Neural cell (in vitro differentiated cells): ENCODE results near the gene SLCO4A1. TPM values are rescaled to one million over a fixed set of nuclear protein-coding genes. Genes with fewer than 3 reads are reported as not detected.

Experiments
- H2AFZ ChIP-seq: fragments of 200-600, 300-800 bp; sonication (generic), shearing (Covaris generic); 2 replicates; pipeline ENCODE4 v1.6.0; 2014; ENCODE audit warnings: low read depth, mild to moderate bottlenecking, antibody characterized with exemption, low read length, moderate library complexity
- H3F3A ChIP-seq: fragments of 200-600 bp; shearing (Covaris generic); 2 replicates; pipeline ENCODE4 v1.6.1; 2016; ENCODE audit warnings: mild to moderate bottlenecking, moderate library complexity, mixed read lengths, antibody characterized with exemption, low read length; ENCODE audit not compliant: insufficient read depth, poor library complexity, severe bottlenecking
- H3K27ac ChIP-seq: fragments of 200-600, 300-800 bp; sonication (generic), shearing (Covaris generic); 2 replicates; pipeline ENCODE4 v1.5.1; 2014; ENCODE audit warnings: mild to moderate bottlenecking, low read length, moderate library complexity
- H3K27me3 ChIP-seq: fragments of 300-800, 200-600 bp; sonication (generic), shearing (Covaris generic); 2 replicates; pipeline ENCODE4 v1.6.0; 2014; ENCODE audit warnings: mild to moderate bottlenecking, low read depth, low read length, moderate library complexity; ENCODE audit not compliant: insufficient read depth
- H3K36me3 ChIP-seq: fragments of 300-800, 200-600 bp; sonication (generic), shearing (Covaris generic); 2 replicates; pipeline ENCODE4 v1.5.1; 2014; ENCODE audit warnings: mild to moderate bottlenecking, antibody characterized with exemption, low read length, moderate library complexity; ENCODE audit not compliant: insufficient read depth
- H3K4me2 ChIP-seq: fragments of 300-800, 200-600 bp; sonication (generic), shearing (Covaris generic); 2 replicates; pipeline ENCODE4 v1.6.0; 2014; ENCODE audit warnings: mild to moderate bottlenecking, low read length
- H3K4me3 ChIP-seq: fragments of 300-800, 200-600 bp; sonication (generic), shearing (Covaris generic); 2 replicates; pipeline ENCODE4 v1.5.1; 2014; ENCODE audit warnings: mild to moderate bottlenecking, low read length, moderate library complexity
- H3K79me2 ChIP-seq: fragments of 200-600 bp; shearing (Covaris generic); replicated peaks from 2 replicates; pipeline ENCODE4 v1.6.0; 2014; ENCODE audit warnings: mild to moderate bottlenecking, low read length, moderate library complexity; ENCODE audit not compliant: insufficient read depth
- H3K9ac ChIP-seq: fragments of 300-800, 200-600 bp; sonication (generic), shearing (Covaris generic); 2 replicates; pipeline ENCODE4 v1.6.1; 2016; ENCODE audit warnings: mild to moderate bottlenecking, low read length, mixed read lengths
- H3K9me2 ChIP-seq: fragments of 200-600 bp; shearing (Covaris generic); 2 replicates; pipeline ENCODE4 v1.6.1; 2016; ENCODE audit warnings: mild to moderate bottlenecking, low read length, mixed read lengths; ENCODE audit not compliant: insufficient read depth
- H3K9me3 ChIP-seq: fragments of 200-600, 300-800 bp; sonication (generic), shearing (Covaris generic); 2 replicates; pipeline ENCODE4 v1.6.1; 2016; ENCODE audit warnings: mild to moderate bottlenecking, mixed run types, low read length, moderate library complexity, mixed read lengths
- H4K20me1 ChIP-seq: fragments of 200-600 bp; shearing (Covaris generic); 2 replicates; pipeline ENCODE4 v1.6.1; 2016; ENCODE audit warnings: mild to moderate bottlenecking, mixed run types; ENCODE audit not compliant: insufficient read depth
- EP300 ChIP-seq: fragments of 450-650 bp; conservative IDR thresholded peaks from 2 replicates; pipeline ENCODE4 v1.6.1; 2014; ENCODE audit warnings: antibody characterized with exemption, mild to moderate bottlenecking, moderate library complexity; ENCODE audit not compliant: poor library complexity, severe bottlenecking
- EZH2 ChIP-seq: fragments of 200-600, 300-800 bp; shearing (Covaris generic), sonication (generic); IDR thresholded peaks from 2 replicates; pipeline ENCODE4 v1.6.1; 2014; ENCODE audit warnings: antibody characterized with exemption, low read length, borderline replicate concordance, mild to moderate bottlenecking; ENCODE audit not compliant: insufficient read depth, poor library complexity, severe bottlenecking
- MXI1 ChIP-seq: fragments of 450-650 bp; conservative IDR thresholded peaks from 2 replicates; pipeline ENCODE4 v1.6.1; 2014; ENCODE audit warnings: antibody characterized with exemption, mild to moderate bottlenecking; ENCODE audit not compliant: poor library complexity, severe bottlenecking
- POLR2AphosphoS5 ChIP-seq: IDR thresholded peaks from 2 replicates; pipeline ENCODE4 v1.6.1; 2012
- RAD21 ChIP-seq: fragments of 450-650 bp; conservative IDR thresholded peaks from 2 replicates; pipeline ENCODE4 v1.6.1; 2014; ENCODE audit warnings: antibody characterized with exemption, mild to moderate bottlenecking, moderate library complexity
- SMC3 ChIP-seq: fragments of 450-650 bp; conservative IDR thresholded peaks from 2 replicates; pipeline ENCODE4 v1.6.1; 2014; ENCODE audit warnings: antibody characterized with exemption, mild to moderate bottlenecking, moderate library complexity; ENCODE audit not compliant: poor library complexity
- TAF1 ChIP-seq: IDR thresholded peaks from 2 replicates; pipeline ENCODE4 v1.6.1; 2012; ENCODE audit warnings: low read depth
- polyA plus RNA-seq: library from polyadenylated mRNA; depleted of rRNA; stranded (reverse); fragments of >200 nt; gene quantifications from 2 replicates; pipeline ENCODE4 v1.2.3, GENCODE V29; 2014
- TF ChIP-seq, protein P1 (sequence below): fragments of 450-650 bp; IDR thresholded peaks from 2 replicates; pipeline ENCODE4 v1.5.1; 2014; ENCODE audit warnings: antibody characterized with exemption, mild to moderate bottlenecking, moderate library complexity; ENCODE audit not compliant: poor library complexity, severe bottlenecking
- TF ChIP-seq, protein P2 (sequence below): IDR thresholded peaks from 2 replicates; pipeline ENCODE4 v1.6.1; 2012; ENCODE audit warnings: borderline replicate concordance

SLCO4A1 gene
- polyA plus RNA-seq, 1 donor from 2014 or later, result 3.5 TPM

DNA sequence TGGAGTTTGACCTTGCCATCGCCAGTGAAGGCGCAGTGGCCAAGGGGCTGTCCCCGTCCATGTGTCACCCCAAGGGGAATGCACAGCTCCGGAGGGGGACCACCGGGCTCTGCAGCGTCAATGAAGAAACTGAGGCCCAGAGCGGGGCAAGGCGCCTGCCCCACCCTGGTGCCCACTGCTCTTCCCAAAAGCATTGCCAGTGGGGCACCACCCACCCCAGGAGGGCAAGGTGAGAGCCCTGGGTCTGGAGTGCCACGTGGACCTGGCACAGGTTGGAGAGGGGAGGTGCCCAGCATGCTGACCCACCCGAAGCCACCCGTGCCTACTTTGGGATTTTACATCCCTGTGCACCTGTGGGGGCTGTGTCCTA is 74.6 kb downstream of the SLCO4A1 start:
- Histone ChIP-seq H3K9me3 (no peaks in the 10 kb centered on the region), H3F3A (no peaks in the 10 kb centered on the region), H3K4me3 (no peak overlapping the region), H4K20me1 (no peaks in the 10 kb centered on the region), H3K9me2 (no peaks in the 10 kb centered on the region), H3K79me2 (no peaks in the 10 kb centered on the region), H3K9ac (no peak overlapping the region), H3K27me3 (no peaks in the 10 kb centered on the region), H3K4me2 (no peak overlapping the region), H2AFZ (no peak overlapping the region), H3K36me3 (no peaks in the 10 kb centered on the region), H3K27ac (no peak overlapping the region)
- TF ChIP-seq EP300 (no peak), TAF1 (no peak), MXI1 (no peak), SMC3 (no peak)
- TF ChIP-seq, protein P1, sequence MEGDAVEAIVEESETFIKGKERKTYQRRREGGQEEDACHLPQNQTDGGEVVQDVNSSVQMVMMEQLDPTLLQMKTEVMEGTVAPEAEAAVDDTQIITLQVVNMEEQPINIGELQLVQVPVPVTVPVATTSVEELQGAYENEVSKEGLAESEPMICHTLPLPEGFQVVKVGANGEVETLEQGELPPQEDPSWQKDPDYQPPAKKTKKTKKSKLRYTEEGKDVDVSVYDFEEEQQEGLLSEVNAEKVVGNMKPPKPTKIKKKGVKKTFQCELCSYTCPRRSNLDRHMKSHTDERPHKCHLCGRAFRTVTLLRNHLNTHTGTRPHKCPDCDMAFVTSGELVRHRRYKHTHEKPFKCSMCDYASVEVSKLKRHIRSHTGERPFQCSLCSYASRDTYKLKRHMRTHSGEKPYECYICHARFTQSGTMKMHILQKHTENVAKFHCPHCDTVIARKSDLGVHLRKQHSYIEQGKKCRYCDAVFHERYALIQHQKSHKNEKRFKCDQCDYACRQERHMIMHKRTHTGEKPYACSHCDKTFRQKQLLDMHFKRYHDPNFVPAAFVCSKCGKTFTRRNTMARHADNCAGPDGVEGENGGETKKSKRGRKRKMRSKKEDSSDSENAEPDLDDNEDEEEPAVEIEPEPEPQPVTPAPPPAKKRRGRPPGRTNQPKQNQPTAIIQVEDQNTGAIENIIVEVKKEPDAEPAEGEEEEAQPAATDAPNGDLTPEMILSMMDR, result no peak
- TF ChIP-seq, protein P2, sequence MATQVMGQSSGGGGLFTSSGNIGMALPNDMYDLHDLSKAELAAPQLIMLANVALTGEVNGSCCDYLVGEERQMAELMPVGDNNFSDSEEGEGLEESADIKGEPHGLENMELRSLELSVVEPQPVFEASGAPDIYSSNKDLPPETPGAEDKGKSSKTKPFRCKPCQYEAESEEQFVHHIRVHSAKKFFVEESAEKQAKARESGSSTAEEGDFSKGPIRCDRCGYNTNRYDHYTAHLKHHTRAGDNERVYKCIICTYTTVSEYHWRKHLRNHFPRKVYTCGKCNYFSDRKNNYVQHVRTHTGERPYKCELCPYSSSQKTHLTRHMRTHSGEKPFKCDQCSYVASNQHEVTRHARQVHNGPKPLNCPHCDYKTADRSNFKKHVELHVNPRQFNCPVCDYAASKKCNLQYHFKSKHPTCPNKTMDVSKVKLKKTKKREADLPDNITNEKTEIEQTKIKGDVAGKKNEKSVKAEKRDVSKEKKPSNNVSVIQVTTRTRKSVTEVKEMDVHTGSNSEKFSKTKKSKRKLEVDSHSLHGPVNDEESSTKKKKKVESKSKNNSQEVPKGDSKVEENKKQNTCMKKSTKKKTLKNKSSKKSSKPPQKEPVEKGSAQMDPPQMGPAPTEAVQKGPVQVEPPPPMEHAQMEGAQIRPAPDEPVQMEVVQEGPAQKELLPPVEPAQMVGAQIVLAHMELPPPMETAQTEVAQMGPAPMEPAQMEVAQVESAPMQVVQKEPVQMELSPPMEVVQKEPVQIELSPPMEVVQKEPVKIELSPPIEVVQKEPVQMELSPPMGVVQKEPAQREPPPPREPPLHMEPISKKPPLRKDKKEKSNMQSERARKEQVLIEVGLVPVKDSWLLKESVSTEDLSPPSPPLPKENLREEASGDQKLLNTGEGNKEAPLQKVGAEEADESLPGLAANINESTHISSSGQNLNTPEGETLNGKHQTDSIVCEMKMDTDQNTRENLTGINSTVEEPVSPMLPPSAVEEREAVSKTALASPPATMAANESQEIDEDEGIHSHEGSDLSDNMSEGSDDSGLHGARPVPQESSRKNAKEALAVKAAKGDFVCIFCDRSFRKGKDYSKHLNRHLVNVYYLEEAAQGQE, result no peak

DNA sequence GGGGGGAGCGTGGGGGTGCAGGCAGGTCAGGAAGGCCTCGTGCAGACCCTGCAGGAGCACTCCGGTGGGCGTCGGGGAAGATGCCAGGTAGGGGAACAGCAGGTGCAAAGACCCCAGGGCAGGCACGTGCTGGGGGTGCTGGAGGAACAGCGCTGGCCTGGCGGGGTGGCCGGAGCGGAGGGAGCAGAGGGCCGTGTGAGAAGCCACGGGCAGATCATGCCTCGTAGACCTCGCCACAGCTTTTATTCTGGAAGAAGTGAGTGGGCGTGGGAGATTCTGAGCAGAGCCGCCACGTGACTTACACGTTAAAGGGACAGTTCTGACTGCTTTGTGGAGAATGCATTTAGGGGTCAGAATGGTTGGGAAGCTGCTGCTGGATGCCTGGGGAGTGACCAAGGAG is 75.6 kb downstream of the SLCO4A1 start:
- no peak overlapping the region for H2AFZ ChIP-seq
- H3K9me2 ChIP-seq, result no peaks in the 10 kb centered on the region
- H3K79me2 ChIP-seq, result no peaks in the 10 kb centered on the region
- H3K9me3 ChIP-seq, result no peaks in the 10 kb centered on the region
- H3K36me3 ChIP-seq, result no peaks in the 10 kb centered on the region
- TF ChIP-seq POLR2AphosphoS5 (no peak), EZH2 (no peak), EP300 (no peak), RAD21 (no peak), SMC3 (no peak), TAF1 (no peak), MXI1 (no peak)
- TF ChIP-seq, protein P2, result no peak
- TF ChIP-seq, protein P1, result no peak
- no peaks in the 10 kb centered on the region for H3F3A ChIP-seq
- H3K4me2 ChIP-seq, result no peak overlapping the region
- no peak overlapping the region for H3K9ac ChIP-seq
- no peaks in the 10 kb centered on the region for H3K27me3 ChIP-seq
- no peak overlapping the region for H3K27ac ChIP-seq
- no peak overlapping the region for H3K4me3 ChIP-seq
- no peaks in the 10 kb centered on the region for H4K20me1 ChIP-seq
